Measurements from ENCODE around the gene CA5A. TPM values are rescaled to one million over a fixed set of nuclear protein-coding genes. Genes with fewer than 3 reads are reported as not detected.
A peak's percentile ranks its signal among the peaks of the same experiment; 100 is the strongest.
"Not testable (repeated sequence)": the region's sequence is repeated elsewhere in the genome, so short reads cannot be mapped to it uniquely, and the experiment has no call there.

The CA5A gene
- total RNA-seq, 1 donor from 2014 or later = not detected

DNA sequence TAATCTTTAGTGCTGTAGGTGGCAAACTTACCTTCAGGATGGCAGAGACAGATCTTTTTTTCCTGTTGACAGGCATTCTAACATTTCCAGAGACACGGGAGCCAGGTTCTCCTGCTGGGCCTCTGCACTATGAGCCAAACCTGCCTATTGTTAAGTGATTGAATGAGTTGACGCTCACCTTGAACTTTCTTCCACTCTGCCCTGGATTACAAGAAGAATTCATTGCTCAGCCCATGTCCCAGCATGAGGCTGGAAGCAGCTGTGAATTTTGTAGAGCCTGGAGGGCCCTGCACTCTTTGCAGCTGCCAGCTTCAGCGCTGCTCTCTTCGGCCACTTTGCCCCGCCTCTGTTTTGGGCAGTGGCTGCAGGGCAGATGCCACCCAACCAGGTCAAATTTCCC lies 57.6 kb downstream of the CA5A start:
- TF ChIP-seq, protein P1, sequence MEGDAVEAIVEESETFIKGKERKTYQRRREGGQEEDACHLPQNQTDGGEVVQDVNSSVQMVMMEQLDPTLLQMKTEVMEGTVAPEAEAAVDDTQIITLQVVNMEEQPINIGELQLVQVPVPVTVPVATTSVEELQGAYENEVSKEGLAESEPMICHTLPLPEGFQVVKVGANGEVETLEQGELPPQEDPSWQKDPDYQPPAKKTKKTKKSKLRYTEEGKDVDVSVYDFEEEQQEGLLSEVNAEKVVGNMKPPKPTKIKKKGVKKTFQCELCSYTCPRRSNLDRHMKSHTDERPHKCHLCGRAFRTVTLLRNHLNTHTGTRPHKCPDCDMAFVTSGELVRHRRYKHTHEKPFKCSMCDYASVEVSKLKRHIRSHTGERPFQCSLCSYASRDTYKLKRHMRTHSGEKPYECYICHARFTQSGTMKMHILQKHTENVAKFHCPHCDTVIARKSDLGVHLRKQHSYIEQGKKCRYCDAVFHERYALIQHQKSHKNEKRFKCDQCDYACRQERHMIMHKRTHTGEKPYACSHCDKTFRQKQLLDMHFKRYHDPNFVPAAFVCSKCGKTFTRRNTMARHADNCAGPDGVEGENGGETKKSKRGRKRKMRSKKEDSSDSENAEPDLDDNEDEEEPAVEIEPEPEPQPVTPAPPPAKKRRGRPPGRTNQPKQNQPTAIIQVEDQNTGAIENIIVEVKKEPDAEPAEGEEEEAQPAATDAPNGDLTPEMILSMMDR (IDR thresholded peaks at IDR 0.05) = no peak
- Histone ChIP-seq H3K4me3 (no peak overlapping the region), H3K36me3 (no peaks in the 10 kb centered on the region), H3K4me1 (peaks cover 6% of the 10 kb centered on the region), H3K9me3 (no peaks in the 10 kb centered on the region), H3K27ac (no peak overlapping the region), H3K27me3 (peaks cover 12% of the 10 kb centered on the region)
- DNase-seq (no peak), ATAC-seq (no peak)
- intact Hi-C loops (cut with DNase I) = no loop called here

DNA sequence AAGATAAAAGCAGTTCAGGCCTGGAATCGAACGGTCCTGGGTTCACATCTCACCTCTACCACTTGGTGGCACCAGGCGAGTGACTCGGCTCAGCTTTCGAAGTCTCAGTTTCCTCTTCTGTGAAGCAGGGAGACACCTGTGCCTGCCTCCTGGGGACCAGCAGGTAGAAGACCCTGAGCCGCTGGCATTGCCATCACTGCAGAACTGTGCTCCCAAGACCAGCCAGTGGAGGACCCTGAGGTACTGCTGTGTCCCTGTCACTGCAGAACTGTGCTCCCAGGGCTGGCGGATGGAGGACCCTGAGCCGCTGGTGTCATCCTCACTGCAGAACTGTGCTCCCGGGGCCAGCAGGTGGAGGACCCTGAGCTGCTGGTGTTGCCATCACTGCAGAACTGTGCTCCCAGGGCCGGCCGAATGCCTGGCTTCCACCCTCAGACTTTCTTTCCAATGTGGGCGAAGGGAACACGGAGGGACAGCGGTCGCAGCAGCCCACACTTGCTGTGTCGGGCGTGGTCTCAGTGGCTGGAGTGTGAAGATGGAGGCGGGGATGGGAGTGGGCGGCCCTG lies 58.3 kb downstream of the CA5A start:
- H3K4me3 ChIP-seq = no peak overlapping the region
- TF ChIP-seq, protein P1 (IDR thresholded peaks at IDR 0.05) = peak; percentile 15
- no peak overlapping the region for H3K27ac ChIP-seq
- H3K27me3 ChIP-seq = peaks cover 12% of the 10 kb centered on the region
- no peak for ATAC-seq
- intact Hi-C loops (cut with DNase I) = no loop called here
- peaks cover 6% of the 10 kb centered on the region for H3K4me1 ChIP-seq
- no peaks in the 10 kb centered on the region for H3K9me3 ChIP-seq
- no peaks in the 10 kb centered on the region for H3K36me3 ChIP-seq
- DNase-seq = no peak

DNA sequence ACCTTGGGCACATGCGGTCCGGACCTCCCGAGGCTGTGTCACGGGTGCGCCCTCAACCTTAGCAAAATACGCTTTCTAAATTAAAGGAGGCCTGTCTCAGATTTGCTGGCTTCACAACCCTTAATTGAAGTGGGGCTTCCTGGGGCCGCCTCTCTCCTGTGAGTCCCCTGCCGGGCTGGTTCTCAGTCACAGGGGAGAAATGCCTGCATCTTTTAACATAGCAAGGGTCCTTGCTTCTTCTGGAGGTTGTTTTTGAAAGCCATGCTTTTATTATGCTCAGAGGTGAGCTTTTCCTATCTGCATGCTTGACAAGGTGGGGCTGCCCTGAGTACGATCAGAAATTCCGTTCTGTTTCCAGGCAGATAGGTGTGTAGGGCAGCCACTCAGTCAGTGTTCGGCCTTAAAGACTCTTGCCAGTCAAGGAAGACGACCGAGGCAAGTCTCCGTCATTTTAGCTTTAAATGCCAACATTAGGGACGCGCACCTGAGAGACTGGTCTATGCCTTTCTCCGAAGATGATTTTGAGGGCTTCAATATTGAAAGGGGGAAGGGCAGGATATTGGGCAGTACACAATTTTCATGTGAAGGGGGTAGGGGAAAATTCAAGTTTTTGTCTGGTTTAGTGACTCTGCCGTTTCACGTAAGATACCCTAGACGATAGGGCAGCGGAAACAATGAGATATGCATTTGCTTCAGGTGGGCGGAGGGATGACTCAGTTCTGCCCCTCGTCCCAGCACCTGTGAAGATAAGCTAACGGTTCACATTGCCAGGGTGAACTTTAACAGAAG lies 61.5 kb downstream of the CA5A start:
- peaks cover 10% of the 10 kb centered on the region for H3K4me1 ChIP-seq
- DNase-seq = no peak
- no peaks in the 10 kb centered on the region for H3K36me3 ChIP-seq
- H3K27me3 ChIP-seq = peaks cover 12% of the 10 kb centered on the region
- no peak overlapping the region for H3K27ac ChIP-seq
- TF ChIP-seq, protein P1 (IDR thresholded peaks at IDR 0.05) = no peak
- intact Hi-C loops (cut with DNase I) = loop anchor here (5.0 kb wide), 1 partner anchor 98 kb away; no protein-coding TSS in a partner anchor
- ATAC-seq = no peak
- H3K9me3 ChIP-seq = no peaks in the 10 kb centered on the region
- H3K4me3 ChIP-seq = no peak overlapping the region

DNA sequence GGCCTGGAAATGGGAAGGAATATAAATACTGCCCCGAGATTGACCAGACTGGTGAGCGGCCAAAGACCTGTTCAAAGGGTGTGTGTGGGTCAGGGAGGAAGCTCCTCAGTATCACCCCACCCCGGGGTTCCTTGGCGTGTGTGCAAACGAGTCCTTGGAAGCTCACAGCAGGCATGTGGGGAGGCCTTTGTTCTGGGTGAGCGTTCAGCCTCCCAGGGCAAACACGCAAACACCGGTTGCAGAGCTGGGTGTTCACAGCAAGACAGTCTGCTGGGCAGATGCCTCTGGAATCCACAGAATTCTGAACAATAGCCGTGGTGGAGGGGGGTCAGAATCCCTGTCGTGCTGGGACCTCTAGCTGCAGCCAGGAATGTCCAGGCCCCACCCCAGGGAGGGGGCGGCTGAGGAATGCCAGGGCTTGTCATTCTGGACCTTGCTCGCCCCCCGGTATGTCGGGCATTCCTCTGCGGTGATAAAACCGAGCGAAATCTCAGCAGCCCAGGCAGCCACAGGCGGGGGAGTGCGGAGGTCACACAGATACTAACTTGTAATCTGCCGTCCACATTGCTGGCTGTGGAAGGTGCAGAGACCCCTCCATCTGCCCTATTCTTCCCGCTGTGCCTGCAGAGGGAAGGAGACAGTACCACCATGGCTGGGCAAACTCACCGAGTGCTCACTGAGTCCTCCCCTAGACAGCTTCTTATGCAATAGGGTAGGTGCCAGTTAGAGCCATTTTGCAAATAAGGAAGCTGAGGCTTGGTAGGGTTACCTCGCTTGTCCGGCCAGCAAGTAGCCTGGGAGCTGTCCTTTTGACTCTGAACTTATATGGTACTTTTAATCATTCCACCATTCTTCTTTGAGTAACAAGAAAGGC lies 65.7 kb downstream of the CA5A start:
- not testable (repeated sequence) for ATAC-seq
- intact Hi-C loops (cut with DNase I) = loop anchor here (5.0 kb wide), 1 partner anchor 93 kb away; no protein-coding TSS in a partner anchor

DNA sequence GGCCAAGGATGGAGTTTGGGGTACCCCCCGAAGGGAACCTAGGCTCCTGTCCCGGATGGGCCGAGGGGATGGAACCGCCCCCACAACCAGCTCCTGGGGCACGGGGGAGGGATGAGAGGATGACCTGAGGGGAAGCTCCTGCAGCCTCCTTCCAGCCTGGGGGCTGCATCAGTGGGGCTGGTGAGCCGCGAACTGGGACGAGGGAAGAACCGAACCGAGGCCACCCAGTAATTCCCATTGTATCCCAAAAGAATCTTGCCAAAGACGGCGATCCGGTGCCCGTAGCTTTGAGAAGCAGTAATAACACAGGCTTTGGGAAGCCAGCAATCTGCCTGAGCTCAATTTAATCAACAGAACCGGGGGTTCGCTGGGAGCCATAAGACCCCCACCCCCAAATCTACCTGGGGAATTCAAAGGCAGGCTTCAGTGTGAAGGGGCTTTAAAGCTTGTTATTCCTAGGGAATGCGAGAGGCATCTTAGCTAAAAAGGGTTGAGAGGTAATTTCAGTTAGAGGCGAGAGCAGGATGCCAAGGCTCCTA lies 66.4 kb downstream of the CA5A start:
- not testable (repeated sequence) for H3K9me3 ChIP-seq, H3K27me3 ChIP-seq, ATAC-seq, H3K36me3 ChIP-seq, H3K27ac ChIP-seq, DNase-seq, H3K4me3 ChIP-seq
- H3K4me1 ChIP-seq = peaks cover 20% of the 10 kb centered on the region
- intact Hi-C loops (cut with DNase I) = loop anchor here (5.0 kb wide), 1 partner anchor 93 kb away; no protein-coding TSS in a partner anchor

More for the DNA sequence above, 65.7 kb downstream of the CA5A start:
- H3K36me3 ChIP-seq, DNase-seq, H3K9me3 ChIP-seq, H3K27me3 ChIP-seq, H3K4me3 ChIP-seq: not testable (repeated sequence)
- Histone ChIP-seq H3K4me1 (peaks cover 20% of the 10 kb centered on the region), H3K27ac (peak overlapping the region; percentile 63)

DNA sequence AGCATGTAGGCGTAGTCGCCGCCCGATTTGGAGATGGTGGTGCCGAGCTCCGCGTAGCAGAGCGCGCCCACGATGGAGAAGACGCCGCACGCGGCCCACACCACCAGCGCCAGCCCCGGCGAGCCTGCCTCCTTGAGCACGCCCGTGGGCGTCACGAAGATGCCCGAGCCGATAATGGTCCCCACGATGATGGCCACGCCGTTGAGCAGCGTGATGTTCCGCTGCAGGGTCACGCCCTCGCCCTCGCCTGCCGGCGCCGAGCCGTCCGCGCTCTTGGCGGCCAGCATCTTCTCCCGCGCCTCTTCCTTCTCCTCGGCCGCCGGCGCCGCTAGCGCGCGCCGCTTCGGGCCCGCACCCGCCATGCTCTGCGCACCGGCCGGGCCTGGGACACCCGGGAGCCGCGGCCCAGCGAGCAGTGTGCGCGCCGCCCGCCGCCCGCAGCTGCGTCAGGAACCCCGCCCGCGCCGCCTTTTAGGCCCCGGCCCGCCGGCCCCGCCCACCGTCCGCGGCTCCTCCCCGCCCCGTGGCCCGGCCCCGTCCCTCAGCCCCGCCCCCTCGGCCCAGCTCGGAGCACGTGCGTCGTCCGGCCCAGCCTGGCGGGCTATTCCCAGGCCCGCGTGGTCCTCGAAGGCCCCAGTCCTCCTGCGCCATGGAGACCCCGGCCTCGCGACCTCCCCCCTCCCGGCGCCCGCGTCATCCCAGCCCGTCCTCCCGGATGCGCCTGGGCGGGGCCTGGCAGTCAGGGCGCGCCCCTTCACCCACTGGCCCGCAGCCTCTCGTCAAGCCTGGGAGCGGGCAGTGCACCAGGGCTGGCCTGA lies 67.1 kb downstream of the CA5A start, which contains the start of gene SLC7A5:
Gene SLC7A5, minus strand, starts transcription at position 447 of the 818 bp plus-strand sequence. Its CDS starts 85 bp downstream, at position 362.
- peak within 1 kb of the TSS; percentile 32 for H3K27ac ChIP-seq
- intact Hi-C loops (cut with DNase I) = not testable (repeated sequence)

DNA sequence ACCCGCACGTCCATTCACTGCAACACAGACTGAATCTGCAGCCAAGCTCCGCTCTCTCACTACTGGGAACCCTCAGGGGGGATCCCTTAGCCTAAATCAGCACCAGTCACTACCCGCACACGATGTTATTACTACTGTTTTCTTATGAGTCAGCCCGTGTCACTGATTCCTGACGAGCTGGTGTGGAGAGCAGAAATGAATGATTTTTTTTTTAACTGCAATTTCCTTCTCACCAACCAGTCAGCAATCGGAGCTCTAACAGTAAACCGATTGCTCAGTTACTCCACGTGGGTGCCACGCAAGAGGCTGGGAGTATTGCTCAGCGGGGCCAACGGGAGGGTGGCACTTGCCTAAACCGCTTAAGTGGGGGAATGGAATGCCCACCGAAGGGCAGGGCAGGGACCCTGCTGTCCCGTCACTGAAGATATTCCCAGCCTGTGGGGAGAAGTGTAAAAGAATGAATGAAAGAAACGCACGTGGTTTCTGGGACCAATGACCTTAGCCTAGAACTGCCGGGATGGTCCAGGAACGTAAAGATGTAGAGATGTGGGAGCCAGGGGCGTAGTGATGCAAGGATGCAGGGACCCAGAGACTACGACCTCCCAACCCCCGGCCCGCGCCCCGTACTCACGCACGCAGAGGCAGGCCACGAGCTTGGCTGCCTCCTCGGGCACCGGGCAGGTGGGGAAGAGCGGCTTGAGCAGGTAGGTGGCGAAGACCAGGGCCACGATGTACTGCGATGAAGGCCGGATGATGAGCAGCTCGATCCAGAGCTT lies 67.9 kb downstream of the CA5A start:
- peaks cover 15% of the 10 kb centered on the region for H3K4me1 ChIP-seq
- intact Hi-C loops (cut with DNase I) = not testable (repeated sequence)
- H3K27ac ChIP-seq = peak overlapping the region; percentile 32

More for the DNA sequence above, 67.1 kb downstream of the CA5A start, which contains the start of gene SLC7A5:
- ATAC-seq (peak; percentile 88), DNase-seq (peak; percentile 91)
- H3K4me1 ChIP-seq = peaks cover 15% of the 10 kb centered on the region
- H3K36me3 ChIP-seq, H3K9me3 ChIP-seq, H3K27me3 ChIP-seq: not testable (repeated sequence)
- peak within 1 kb of the TSS; percentile 56 for H3K4me3 ChIP-seq

DNA sequence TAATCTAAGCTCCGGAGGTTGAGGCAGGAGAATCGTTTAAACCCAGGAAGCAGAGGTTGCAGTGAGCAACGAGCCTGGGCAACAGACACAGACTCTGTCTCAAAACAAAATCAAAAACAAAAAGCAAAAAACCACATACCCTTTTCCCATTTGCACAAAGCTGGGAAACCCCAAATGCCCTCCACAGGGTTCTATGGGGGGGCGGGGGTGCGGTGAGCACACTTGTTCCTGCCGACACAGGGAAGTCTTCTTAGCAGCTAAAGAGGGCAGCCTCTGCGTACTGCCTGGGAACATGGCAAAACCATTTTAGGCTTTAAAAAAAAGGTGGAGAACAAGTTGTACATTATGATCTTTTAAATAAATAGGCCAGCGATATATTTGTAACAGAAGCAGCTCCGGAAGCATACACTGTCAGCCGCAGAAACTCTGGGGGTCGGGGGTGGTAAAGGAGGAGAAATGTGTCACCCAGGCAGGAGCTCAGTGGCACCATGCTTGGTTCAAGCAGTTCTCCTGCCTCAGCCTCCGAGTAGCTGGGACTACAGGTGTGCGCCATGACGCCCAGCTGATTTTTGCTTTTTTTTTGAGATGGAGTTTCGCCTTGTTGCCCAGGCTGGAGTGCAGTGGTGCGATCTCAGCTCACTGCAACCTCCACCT lies 70.3 kb downstream of the CA5A start:
- DNase-seq; H3K27me3 ChIP-seq; intact Hi-C loops (cut with DNase I); H3K36me3 ChIP-seq; H3K4me3 ChIP-seq; H3K27ac ChIP-seq; ATAC-seq; H3K9me3 ChIP-seq: not testable (repeated sequence)
- peaks cover 11% of the 10 kb centered on the region for H3K4me1 ChIP-seq

More for the DNA sequence above, 67.9 kb downstream of the CA5A start:
- H3K36me3 ChIP-seq, DNase-seq, H3K27me3 ChIP-seq, H3K9me3 ChIP-seq: not testable (repeated sequence)
- peak overlapping the region; percentile 56 for H3K4me3 ChIP-seq
- peak; percentile 18 for ATAC-seq
